HUES6 (cell line): ENCODE data around the gene FAM13C.
"Not testable (repeated sequence)": the region's sequence is repeated elsewhere in the genome, so short reads cannot be mapped to it uniquely, and the experiment has no call there.

Experiments used
- H3K27ac ChIP-seq: 2 replicates; pipeline ENCODE4 v1.7.0; 2013; ENCODE audit warnings: low read depth, mild to moderate bottlenecking, low read length, inconsistent platforms
- H3K27me3 ChIP-seq: 2 replicates; pipeline ENCODE4 v1.6.1; 2013; ENCODE audit warnings: low read length; ENCODE audit not compliant: control insufficient read depth, insufficient read depth
- H3K36me3 ChIP-seq: 2 replicates; pipeline ENCODE4 v1.6.1; 2013; ENCODE audit warnings: low read length; ENCODE audit not compliant: control insufficient read depth, insufficient read depth
- H3K4me1 ChIP-seq: 2 replicates; pipeline ENCODE4 v1.6.1; 2013; ENCODE audit warnings: low read length; ENCODE audit not compliant: control insufficient read depth, insufficient read depth
- H3K4me3 ChIP-seq: 2 replicates; pipeline ENCODE4 v1.5.1; 2013; ENCODE audit warnings: low read depth, low read length
- H3K9ac ChIP-seq: one replicate; pipeline ENCODE4 v1.6.1; 2013; ENCODE audit warnings: mild to moderate bottlenecking, low read length
- H3K9me3 ChIP-seq: 2 replicates; pipeline ENCODE4 v1.6.1; 2013; ENCODE audit warnings: low read depth, low read length; ENCODE audit not compliant: control insufficient read depth, insufficient read depth

The FAM13C gene

GRCh38 chr10:59236064-59236697 lies 126.2 kb downstream of the FAM13C start:
- Histone ChIP-seq H3K9me3 (no peaks in the 10 kb centered on the region), H3K9ac (no peak overlapping the region), H3K27ac (no peak overlapping the region), H3K4me3 (no peak overlapping the region), H3K27me3 (no peaks in the 10 kb centered on the region), H3K4me1 (no peaks in the 10 kb centered on the region), H3K36me3 (no peaks in the 10 kb centered on the region)

- no peak overlapping the region for H3K27ac ChIP-seq
- H3K9ac ChIP-seq = no peak overlapping the region
- H3K4me1 ChIP-seq = no peaks in the 10 kb centered on the region
- no peak overlapping the region for H3K4me3 ChIP-seq
- H3K9me3 ChIP-seq = no peaks in the 10 kb centered on the region
- no peaks in the 10 kb centered on the region for H3K27me3 ChIP-seq
- no peaks in the 10 kb centered on the region for H3K36me3 ChIP-seq
Measured at GRCh38 chr10:59234816-59235429, 127.4 kb downstream of the FAM13C start.

GRCh38 chr10:59234194-59234593 lies 128.2 kb downstream of the FAM13C start:
- Histone ChIP-seq H3K27ac (no peak overlapping the region), H3K9ac (no peak overlapping the region), H3K4me1 (no peaks in the 10 kb centered on the region), H3K27me3 (no peaks in the 10 kb centered on the region), H3K4me3 (no peak overlapping the region), H3K36me3 (no peaks in the 10 kb centered on the region), H3K9me3 (no peaks in the 10 kb centered on the region)

GRCh38 chr10:59229441-59229840 lies 132.9 kb downstream of the FAM13C start:
- Histone ChIP-seq H3K27me3 (no peaks in the 10 kb centered on the region), H3K27ac (no peak overlapping the region), H3K4me1 (no peaks in the 10 kb centered on the region), H3K4me3 (no peak overlapping the region), H3K36me3 (no peaks in the 10 kb centered on the region), H3K9me3 (no peaks in the 10 kb centered on the region), H3K9ac (no peak overlapping the region)

GRCh38 chr10:59227136-59227673 lies 135.1 kb downstream of the FAM13C start:
- Histone ChIP-seq H3K36me3 (no peaks in the 10 kb centered on the region), H3K27me3 (no peaks in the 10 kb centered on the region)

GRCh38 chr10:59225211-59225610 lies 137.1 kb downstream of the FAM13C start:
- Histone ChIP-seq H3K9ac (no peak overlapping the region), H3K36me3 (no peaks in the 10 kb centered on the region)

More at GRCh38 chr10:59227136-59227673, 135.1 kb downstream of the FAM13C start:
- Histone ChIP-seq H3K4me1 (no peaks in the 10 kb centered on the region), H3K27ac (no peak overlapping the region), H3K9me3 (no peaks in the 10 kb centered on the region), H3K4me3 (no peak overlapping the region), H3K9ac (no peak overlapping the region)

GRCh38 chr10:59223597-59223996 lies 138.8 kb downstream of the FAM13C start:
- H3K9me3 ChIP-seq, H3K36me3 ChIP-seq, H3K4me1 ChIP-seq, H3K4me3 ChIP-seq, H3K27ac ChIP-seq, H3K27me3 ChIP-seq, H3K9ac ChIP-seq: not testable (repeated sequence)

More at GRCh38 chr10:59225211-59225610, 137.1 kb downstream of the FAM13C start:
- Histone ChIP-seq H3K9me3 (no peaks in the 10 kb centered on the region), H3K27me3 (no peaks in the 10 kb centered on the region), H3K4me1 (peaks cover 5% of the 10 kb centered on the region; the same call in 1 of the 2 replicates), H3K27ac (no peak overlapping the region), H3K4me3 (no peak overlapping the region)

- no peaks in the 10 kb centered on the region for H3K9me3 ChIP-seq
- H3K36me3 ChIP-seq = no peaks in the 10 kb centered on the region
- no peak overlapping the region for H3K4me3 ChIP-seq
- H3K27me3 ChIP-seq = no peaks in the 10 kb centered on the region
- H3K27ac ChIP-seq = no peak overlapping the region
- H3K4me1 ChIP-seq = peaks cover 6% of the 10 kb centered on the region; the same call in 1 of the 2 replicates
- H3K9ac ChIP-seq = no peak overlapping the region
Measured at GRCh38 chr10:59222788-59223187, 139.6 kb downstream of the FAM13C start.

- H3K4me3 ChIP-seq = no peak overlapping the region
- peaks cover 6% of the 10 kb centered on the region; the same call in 1 of the 2 replicates for H3K4me1 ChIP-seq
- H3K27me3 ChIP-seq = no peaks in the 10 kb centered on the region
- no peaks in the 10 kb centered on the region for H3K9me3 ChIP-seq
- H3K27ac ChIP-seq = no peak overlapping the region
- H3K36me3 ChIP-seq = no peaks in the 10 kb centered on the region
- no peak overlapping the region for H3K9ac ChIP-seq
Measured at GRCh38 chr10:59216178-59216869, 146.0 kb downstream of the FAM13C start.

- Histone ChIP-seq H3K4me1 (no peaks in the 10 kb centered on the region), H3K36me3 (no peaks in the 10 kb centered on the region), H3K27ac (no peak overlapping the region), H3K9me3 (no peaks in the 10 kb centered on the region), H3K27me3 (no peaks in the 10 kb centered on the region), H3K9ac (no peak overlapping the region), H3K4me3 (no peak overlapping the region)
Measured at GRCh38 chr10:59214160-59214559, 148.2 kb downstream of the FAM13C start.

GRCh38 chr10:59212301-59212798 lies 150.0 kb downstream of the FAM13C start:
- peaks cover under 1% of the 10 kb centered on the region for H3K4me1 ChIP-seq
- no peak overlapping the region for H3K4me3 ChIP-seq
- H3K36me3 ChIP-seq = no peaks in the 10 kb centered on the region

More at GRCh38 chr10:59212301-59212798, 150.0 kb downstream of the FAM13C start:
- Histone ChIP-seq H3K9ac (no peak overlapping the region), H3K9me3 (no peaks in the 10 kb centered on the region), H3K27ac (no peak overlapping the region), H3K27me3 (no peaks in the 10 kb centered on the region)
